Tibial nerve (tissue), 4 donors: ENCODE results near the gene NCAN.

ENCODE experiments used
- CTCF ChIP-seq, 5 experiments: fragments of 200-600 bp in 3 of 5; fragments of 450-650 bp in 2 of 5; sonication (generic) in 3 of 5; IDR thresholded peaks; one replicate each; pipeline ENCODE4 v1.5.1; 2016 to 2019; ENCODE audit warnings: antibody characterized with exemption in 5 of 5, mild to moderate bottlenecking in 3 of 5, moderate library complexity in 2 of 5
- EP300 ChIP-seq, 2 donors: sonication (generic); formaldehyde crosslinking; IDR thresholded peaks; one replicate each; pipeline ENCODE4 v1.6.1; 2017; ENCODE audit warnings: antibody characterized with exemption in 2 of 2, mild to moderate bottlenecking in 1 of 2
- POLR2A ChIP-seq, 2 donors: fragments of 450-650 bp; IDR thresholded peaks; one replicate each; pipeline ENCODE4 v1.6.1; 2017; ENCODE audit warnings: antibody characterized with exemption in 2 of 2, mild to moderate bottlenecking in 2 of 2, moderate library complexity in 2 of 2

GRCh38 chr19:19204181-19204580 is 7.6 kb upstream of the NCAN start:
- TF ChIP-seq CTCF (IDR thresholded peaks at IDR 0.05) (no peak), POLR2A (IDR thresholded peaks at IDR 0.05) (no peak), EP300 (IDR thresholded peaks at IDR 0.05) (no peak)
